Prostate gland (tissue), 2 donors: Measurements from ENCODE around the gene CCBE1.

ENCODE experiments used
- POLR2A ChIP-seq: fragments of 450-650 bp; IDR thresholded peaks from one replicate; pipeline ENCODE4 v1.6.1; 2016; ENCODE audit warnings: antibody characterized with exemption, mild to moderate bottlenecking
- POLR2AphosphoS5 ChIP-seq: sonication (generic); formaldehyde crosslinking; IDR thresholded peaks from one replicate; pipeline ENCODE4 v1.6.1; 2017; ENCODE audit warnings: antibody characterized with exemption
- TF ChIP-seq, protein P1 (sequence below), 4 experiments: fragments of 200-600 bp in 2 of 4; fragments of 450-650 bp in 2 of 4; sonication (generic) in 2 of 4; IDR thresholded peaks; 1 replicate in 3 of 4; 2 replicates in 1 of 4; pipeline ENCODE4 v1.5.1; 2016 to 2019; ENCODE audit warnings: antibody characterized with exemption in 4 of 4, mild to moderate bottlenecking in 2 of 4, moderate library complexity in 2 of 4

DNA sequence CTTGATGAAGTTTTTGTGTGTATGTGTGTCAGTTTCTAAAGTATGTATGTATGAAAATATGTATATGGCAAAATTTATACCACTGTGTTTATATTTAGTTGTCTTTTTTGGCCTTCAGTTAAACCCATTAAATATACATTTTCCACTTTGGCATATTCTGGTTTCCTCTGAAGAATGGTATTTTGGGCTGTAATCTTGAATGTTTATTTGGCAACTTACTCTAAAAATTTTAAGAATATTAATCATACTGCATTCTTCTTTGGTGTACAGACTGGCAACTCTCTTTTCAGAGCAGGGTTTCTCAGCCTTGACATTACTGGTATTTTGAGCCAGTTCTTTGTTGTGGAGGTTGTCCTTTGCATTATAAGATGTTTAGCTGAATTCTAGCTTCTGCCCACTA is 27.9 kb upstream of the CCBE1 start:
- TF ChIP-seq, protein P1, sequence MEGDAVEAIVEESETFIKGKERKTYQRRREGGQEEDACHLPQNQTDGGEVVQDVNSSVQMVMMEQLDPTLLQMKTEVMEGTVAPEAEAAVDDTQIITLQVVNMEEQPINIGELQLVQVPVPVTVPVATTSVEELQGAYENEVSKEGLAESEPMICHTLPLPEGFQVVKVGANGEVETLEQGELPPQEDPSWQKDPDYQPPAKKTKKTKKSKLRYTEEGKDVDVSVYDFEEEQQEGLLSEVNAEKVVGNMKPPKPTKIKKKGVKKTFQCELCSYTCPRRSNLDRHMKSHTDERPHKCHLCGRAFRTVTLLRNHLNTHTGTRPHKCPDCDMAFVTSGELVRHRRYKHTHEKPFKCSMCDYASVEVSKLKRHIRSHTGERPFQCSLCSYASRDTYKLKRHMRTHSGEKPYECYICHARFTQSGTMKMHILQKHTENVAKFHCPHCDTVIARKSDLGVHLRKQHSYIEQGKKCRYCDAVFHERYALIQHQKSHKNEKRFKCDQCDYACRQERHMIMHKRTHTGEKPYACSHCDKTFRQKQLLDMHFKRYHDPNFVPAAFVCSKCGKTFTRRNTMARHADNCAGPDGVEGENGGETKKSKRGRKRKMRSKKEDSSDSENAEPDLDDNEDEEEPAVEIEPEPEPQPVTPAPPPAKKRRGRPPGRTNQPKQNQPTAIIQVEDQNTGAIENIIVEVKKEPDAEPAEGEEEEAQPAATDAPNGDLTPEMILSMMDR (IDR thresholded peaks at IDR 0.05) = no peak
- no peak for TF ChIP-seq POLR2A
- no peak for TF ChIP-seq POLR2AphosphoS5
